GM12878 (cell line): ENCODE data around the gene INSRR.

Source experiments
- BHLHE40 ChIP-seq, 2 experiments: fragments of 450-650 bp in 1 of 2; IDR thresholded peaks; 2 replicates each; pipeline ENCODE4 v1.6.1; 2011 to 2017; ENCODE audit warnings: low read depth in 2 of 2, borderline replicate concordance in 1 of 2, improper control_type of control experiment in 1 of 2, low read length in 1 of 2, mild to moderate bottlenecking in 1 of 2
- CREM ChIP-seq: IDR thresholded peaks from 2 replicates; pipeline ENCODE4 v1.6.1; 2014; ENCODE audit warnings: antibody characterized with exemption, low read depth
- CTCF ChIP-seq, 3 experiments: IDR thresholded peaks in 2 of 3; conservative IDR thresholded peaks in 1 of 3; 2 replicates each; pipeline ENCODE4 v1.5.1; 2011; ENCODE audit warnings: low read depth in 3 of 3, low read length in 3 of 3, mild to moderate bottlenecking in 3 of 3, control low read depth in 2 of 3, moderate library complexity in 2 of 3, inconsistent platforms in 1 of 3, mixed read lengths in 1 of 3; ENCODE audit not compliant: control insufficient read depth in 2 of 3, insufficient read depth in 1 of 3; ENCODE audit errors: extremely low read depth in 1 of 3
- ELK1 ChIP-seq: IDR thresholded peaks from 2 replicates; pipeline ENCODE4 v1.6.1; 2012; ENCODE audit warnings: low read depth, low read length, improper control_type of control experiment
- EP300 ChIP-seq, 2 experiments: fragments of 150-350 bp in 1 of 2; IDR thresholded peaks; 2 replicates each; pipeline ENCODE4 v1.6.1; 2011 to 2012; ENCODE audit warnings: low read depth in 2 of 2, low read length in 2 of 2, borderline replicate concordance in 1 of 2, improper control_type of control experiment in 1 of 2, inconsistent platforms in 1 of 2; ENCODE audit not compliant: control insufficient read depth in 1 of 2
- EZH2 ChIP-seq: IDR thresholded peaks from 2 replicates; pipeline ENCODE4 v1.6.1; 2012; ENCODE audit warnings: low read depth, mild to moderate bottlenecking, control low read depth, inconsistent platforms, low read length, borderline replicate concordance; ENCODE audit not compliant: control insufficient read depth
- KAT2A ChIP-seq: conservative IDR thresholded peaks from 2 replicates; pipeline ENCODE4 v1.6.1; 2011; ENCODE audit warnings: low read depth, low read length; ENCODE audit not compliant: control insufficient read depth
- POLR2A ChIP-seq: IDR thresholded peaks from 2 replicates; pipeline ENCODE4 v1.6.1; 2011; ENCODE audit warnings: low read depth, mild to moderate bottlenecking, low read length
- RCOR1 ChIP-seq: conservative IDR thresholded peaks from 2 replicates; pipeline ENCODE4 v1.6.1; 2012; ENCODE audit warnings: low read depth, low read length, improper control_type of control experiment
- SIN3A ChIP-seq: IDR thresholded peaks from 2 replicates; pipeline ENCODE4 v1.6.1; 2012; ENCODE audit warnings: low read depth, low read length, improper control_type of control experiment
- TCF3 ChIP-seq: IDR thresholded peaks from 2 replicates; pipeline ENCODE4 v1.6.1; 2012; ENCODE audit warnings: low read depth, mild to moderate bottlenecking, low read length, borderline replicate concordance; ENCODE audit not compliant: insufficient read depth

- no peak for TF ChIP-seq SIN3A
- TF ChIP-seq RCOR1: no peak
- no peak for TF ChIP-seq CREM
- no peak for TF ChIP-seq CTCF (IDR thresholded peaks at IDR 0.05 in 2 of 3, conservative IDR thresholded peaks at IDR 0.05 in 1 of 3; ENCODE audit: control insufficient read depth in 2 of 3, extremely low read depth in 1 of 3, insufficient read depth in 1 of 3, low read depth in 3 of 3, low read length in 3 of 3)
- TF ChIP-seq EP300 (IDR thresholded peaks at IDR 0.05; ENCODE audit: borderline replicate concordance in 1 of 2, control insufficient read depth in 1 of 2, low read depth in 2 of 2, low read length in 2 of 2): no peak
- no peak for TF ChIP-seq TCF3
- TF ChIP-seq ELK1: no peak
- no peak for TF ChIP-seq KAT2A
- no peak for TF ChIP-seq BHLHE40 (IDR thresholded peaks at IDR 0.05; ENCODE audit: borderline replicate concordance in 1 of 2, low read depth in 2 of 2, low read length in 1 of 2)
- no peak for TF ChIP-seq EZH2
- TF ChIP-seq POLR2A: no peak
Measured at GRCh38 chr1:156826630-156827029, 32.3 kb downstream of the INSRR start.
